NCI-H748 treated with DMSO at 0.1 percent for 48 hours (cell line): ENCODE measurements around the gene HTRA3.

Experiments used
- DNase-seq: peaks from one replicate; lab custom pipeline; 2025; lab: John Stamatoyannopoulos, UW

The HTRA3 gene

GRCh38 chr4:8311101-8312068 is 41.8 kb downstream of the HTRA3 start:
- no peak for DNase-seq

GRCh38 chr4:8312069-8312445 is 42.5 kb downstream of the HTRA3 start:
- DNase-seq = no peak

GRCh38 chr4:8312976-8313375 is 43.4 kb downstream of the HTRA3 start:
- no peak for DNase-seq

- no peak for DNase-seq
Measured at GRCh38 chr4:8314691-8315255, 45.2 kb downstream of the HTRA3 start.

GRCh38 chr4:8315435-8316250 is 46.1 kb downstream of the HTRA3 start:
- peak; percentile 32 for DNase-seq

GRCh38 chr4:8316251-8316771 is 46.8 kb downstream of the HTRA3 start:
- no peak for DNase-seq

GRCh38 chr4:8316911-8317351 is 47.4 kb downstream of the HTRA3 start:
- DNase-seq = no peak

GRCh38 chr4:8317474-8317873 is 47.9 kb downstream of the HTRA3 start:
- no peak for DNase-seq

- no peak for DNase-seq
Measured at GRCh38 chr4:8318509-8318908, 49.0 kb downstream of the HTRA3 start.

- DNase-seq = no peak
Measured at GRCh38 chr4:8319061-8319460, 49.5 kb downstream of the HTRA3 start.

GRCh38 chr4:8319731-8320385 is 50.3 kb downstream of the HTRA3 start:
- no peak for DNase-seq

GRCh38 chr4:8320386-8320750 is 50.8 kb downstream of the HTRA3 start:
- DNase-seq = no peak

- DNase-seq = no peak
Measured at GRCh38 chr4:8321220-8321619, 51.7 kb downstream of the HTRA3 start.

- DNase-seq = no peak
Measured at GRCh38 chr4:8321771-8322170, 52.2 kb downstream of the HTRA3 start.

- no peak for DNase-seq
Measured at GRCh38 chr4:8322794-8323704, 53.5 kb downstream of the HTRA3 start.

- DNase-seq = no peak
Measured at GRCh38 chr4:8323947-8324555, 54.5 kb downstream of the HTRA3 start.

- DNase-seq = no peak
Measured at GRCh38 chr4:8324640-8325239, 55.2 kb downstream of the HTRA3 start.

GRCh38 chr4:8325291-8325973 is 55.9 kb downstream of the HTRA3 start:
- DNase-seq = no peak

GRCh38 chr4:8326206-8326605 is 56.7 kb downstream of the HTRA3 start:
- no peak for DNase-seq
